HL-60 (cell line): Measurements from ENCODE around the gene ZNF827.

Experiments
- DNase-seq, 2 experiments: peaks; one replicate each; pipeline ENCODE4 v3.0.0-alpha.2; 2010 to 2020; ENCODE audit warnings: low read depth in 1 of 2, low spot score in 1 of 2
- H3K27ac ChIP-seq: fragments of 250-450 bp; sonication (Bioruptor Pico); replicated peaks from 2 replicates; pipeline ENCODE4 v1.5.1; 2020; ENCODE audit warnings: mild to moderate bottlenecking, moderate library complexity
- H3K27me3 ChIP-seq: fragments of 250-450 bp; sonication (Bioruptor Pico); 2 replicates; pipeline ENCODE4 v1.5.1; 2021; ENCODE audit warnings: mild to moderate bottlenecking, moderate library complexity; ENCODE audit not compliant: insufficient read depth, poor library complexity, severe bottlenecking
- H3K4me3 ChIP-seq: replicated peaks from 2 replicates; pipeline ENCODE4 v1.5.1; 2011; ENCODE audit warnings: mild to moderate bottlenecking, control low read depth, low read length; ENCODE audit not compliant: insufficient read depth
- CTCF ChIP-seq: IDR thresholded peaks from one replicate; pipeline ENCODE4 v1.5.1; 2011; ENCODE audit warnings: low read length, control low read depth, inconsistent platforms; ENCODE audit not compliant: insufficient read depth
- GABPA ChIP-seq: IDR thresholded peaks from 2 replicates; pipeline ENCODE4 v1.6.1; 2012; ENCODE audit warnings: low read depth
- POLR2AphosphoS5 ChIP-seq: IDR thresholded peaks from 2 replicates; pipeline ENCODE4 v1.6.1; 2012; ENCODE audit warnings: low read depth
- REST ChIP-seq: IDR thresholded peaks from 2 replicates; pipeline ENCODE4 v1.6.1; 2012; ENCODE audit warnings: low read depth; ENCODE audit not compliant: insufficient replicate concordance
- SPI1 ChIP-seq: IDR thresholded peaks from 2 replicates; pipeline ENCODE4 v1.6.1; 2012; ENCODE audit warnings: low read depth, mild to moderate bottlenecking, borderline replicate concordance

The ZNF827 gene

GRCh38 chr4:145735347-145735675 is 203.3 kb downstream of the ZNF827 start:
- H3K27ac ChIP-seq: no peak overlapping the region
- no peak for DNase-seq
- peaks cover 18% of the 10 kb centered on the region for H3K27me3 ChIP-seq
- H3K4me3 ChIP-seq: no peak overlapping the region
- TF ChIP-seq SPI1 (no peak), GABPA (no peak), CTCF (no peak), POLR2AphosphoS5 (no peak), REST (no peak)

- Histone ChIP-seq H3K27me3 (peaks cover 18% of the 10 kb centered on the region), H3K4me3 (no peak overlapping the region), H3K27ac (no peak overlapping the region)
- TF ChIP-seq REST (no peak), GABPA (no peak), SPI1 (no peak), CTCF (no peak), POLR2AphosphoS5 (no peak)
- no peak for DNase-seq
Observed at GRCh38 chr4:145734576-145735346, 203.9 kb downstream of the ZNF827 start.

- Histone ChIP-seq H3K27me3 (peaks cover 18% of the 10 kb centered on the region), H3K4me3 (no peak overlapping the region), H3K27ac (no peak overlapping the region)
- TF ChIP-seq REST: no peak
- no peak for TF ChIP-seq POLR2AphosphoS5
- no peak for TF ChIP-seq CTCF
- no peak for TF ChIP-seq GABPA
- no peak for TF ChIP-seq SPI1
- DNase-seq: no peak
Observed at GRCh38 chr4:145734031-145734430, 204.6 kb downstream of the ZNF827 start.
